Naive thymus-derived CD4-positive, alpha-beta T cell (primary cell): Measurements from ENCODE around the gene PLPPR3. TPM values are rescaled to one million over a fixed set of nuclear protein-coding genes. Genes with fewer than 3 reads are reported as not detected.
A peak's percentile ranks its signal among the peaks of the same experiment; 100 is the strongest.
"Not testable (repeated sequence)": the region's sequence is repeated elsewhere in the genome, so short reads cannot be mapped to it uniquely, and the experiment has no call there.

Experiments used
- ATAC-seq: fragments of 150-1000 bp; cut with Tn5 transposase; 2 replicates; pipeline ENCODE4 v1.10.0; 2021; ENCODE audit warnings: mild to moderate bottlenecking, moderate library complexity
- CTCF ChIA-PET: fragments of 350-600 bp; sonication (Branson Sonifier 250); formaldehyde crosslinking; loops from one replicate; lab custom pipeline; 2021; ENCODE audit warnings: antibody characterized with exemption; lab: Charles Lee
- POLR2A ChIA-PET: fragments of 350-600 bp; sonication (Branson Sonifier 250); formaldehyde crosslinking; loops from one replicate; lab custom pipeline; 2021; ENCODE audit warnings: antibody characterized with exemption, inconsistent platforms; lab: Charles Lee
- DNase-seq, 9 donors: peaks; one replicate each; pipeline versions ENCODE4 v3.0.0 to v3.0.0-alpha.2; 2020 to 2022; ENCODE audit warnings: mixed read lengths in 1 of 9
- H3K27ac ChIP-seq: one replicate; pipeline ENCODE4 v1.7.0; 2013; ENCODE audit warnings: mild to moderate bottlenecking, low read depth, low read length, moderate library complexity
- H3K27me3 ChIP-seq, 2 donors: one replicate each; pipeline ENCODE4 v1.7.0; 2013; ENCODE audit warnings: low read length in 2 of 2, mild to moderate bottlenecking in 2 of 2, moderate library complexity in 2 of 2; ENCODE audit not compliant: control insufficient read depth in 2 of 2, insufficient read depth in 2 of 2
- H3K36me3 ChIP-seq, 3 experiments: 1 replicate in 2 of 3; 2 replicates in 1 of 3; pipeline ENCODE4 v1.7.0; 2013; ENCODE audit warnings: low read length in 3 of 3, mild to moderate bottlenecking in 3 of 3, moderate library complexity in 1 of 3; ENCODE audit not compliant: insufficient read depth in 3 of 3, control insufficient read depth in 2 of 3
- H3K4me1 ChIP-seq, 2 donors: one replicate each; pipeline ENCODE4 v1.7.0; 2013; ENCODE audit warnings: low read length in 2 of 2, mild to moderate bottlenecking in 2 of 2, moderate library complexity in 1 of 2; ENCODE audit not compliant: control insufficient read depth in 2 of 2, insufficient read depth in 2 of 2
- H3K4me3 ChIP-seq: 2 replicates; pipeline ENCODE4 v1.7.0; 2013; ENCODE audit warnings: mild to moderate bottlenecking, low read length
- H3K9me3 ChIP-seq, 3 experiments: 1 replicate in 2 of 3; 2 replicates in 1 of 3; pipeline ENCODE4 v1.7.0; 2013; ENCODE audit warnings: low read length in 3 of 3; ENCODE audit not compliant: control insufficient read depth in 2 of 3
- H3K27ac Mint-ChIP-seq, 9 donors: one replicate each; pipeline ENCODE4 v1.8.0; 2020 to 2022; ENCODE audit warnings: mixed read lengths in 9 of 9, mild to moderate bottlenecking in 8 of 9, moderate library complexity in 5 of 9, inconsistent platforms in 2 of 9
- H3K27me3 Mint-ChIP-seq, 5 donors: one replicate each; pipeline ENCODE4 v1.8.0; 2021 to 2022; ENCODE audit warnings: mixed read lengths in 5 of 5, mild to moderate bottlenecking in 1 of 5
- H3K36me3 Mint-ChIP-seq, 5 donors: one replicate each; pipeline ENCODE4 v1.8.0; 2020 to 2022; ENCODE audit warnings: mixed read lengths in 5 of 5, mild to moderate bottlenecking in 3 of 5, inconsistent platforms in 1 of 5
- H3K4me1 Mint-ChIP-seq, 7 donors: one replicate each; pipeline ENCODE4 v1.8.0; 2020 to 2022; ENCODE audit warnings: mixed read lengths in 7 of 7, mild to moderate bottlenecking in 3 of 7, inconsistent platforms in 1 of 7
- H3K4me3 Mint-ChIP-seq, 10 donors: one replicate each; pipeline ENCODE4 v1.8.0; 2020 to 2022; ENCODE audit warnings: mild to moderate bottlenecking in 10 of 10, mixed read lengths in 10 of 10, moderate library complexity in 6 of 10, inconsistent platforms in 2 of 10
- H3K9me3 Mint-ChIP-seq, 11 donors: one replicate each; pipeline ENCODE4 v1.8.0; 2020 to 2022; ENCODE audit warnings: mixed read lengths in 11 of 11, mild to moderate bottlenecking in 4 of 11, inconsistent platforms in 1 of 11, moderate library complexity in 1 of 11
- intact Hi-C, 2 donors: fragments of 100-400 bp; cut with micrococcal nuclease; formaldehyde crosslinking; loops; one replicate each; pipeline ENCODE4 v1.15.1; 2023
- polyA plus RNA-seq, 2 donors: library from polyadenylated mRNA; unstranded; fragments of 300-500 nt; fragmentation: Illumina TruSeq; gene quantifications; one replicate each; pipeline ENCODE4 v1.2.3, GENCODE V29; 2021
- total RNA-seq, 6 experiments: library from RNA in 5 of 6; stranded (reverse) in 5 of 6; gene quantifications; 1 replicate in 5 of 6; 2 replicates in 1 of 6; pipeline ENCODE4 v1.2.3 and lab custom pipeline; 2021 to 2026

PLPPR3 gene
- total and polyA plus RNA-seq, 7 experiments from 2014 or later = not detected

DNA sequence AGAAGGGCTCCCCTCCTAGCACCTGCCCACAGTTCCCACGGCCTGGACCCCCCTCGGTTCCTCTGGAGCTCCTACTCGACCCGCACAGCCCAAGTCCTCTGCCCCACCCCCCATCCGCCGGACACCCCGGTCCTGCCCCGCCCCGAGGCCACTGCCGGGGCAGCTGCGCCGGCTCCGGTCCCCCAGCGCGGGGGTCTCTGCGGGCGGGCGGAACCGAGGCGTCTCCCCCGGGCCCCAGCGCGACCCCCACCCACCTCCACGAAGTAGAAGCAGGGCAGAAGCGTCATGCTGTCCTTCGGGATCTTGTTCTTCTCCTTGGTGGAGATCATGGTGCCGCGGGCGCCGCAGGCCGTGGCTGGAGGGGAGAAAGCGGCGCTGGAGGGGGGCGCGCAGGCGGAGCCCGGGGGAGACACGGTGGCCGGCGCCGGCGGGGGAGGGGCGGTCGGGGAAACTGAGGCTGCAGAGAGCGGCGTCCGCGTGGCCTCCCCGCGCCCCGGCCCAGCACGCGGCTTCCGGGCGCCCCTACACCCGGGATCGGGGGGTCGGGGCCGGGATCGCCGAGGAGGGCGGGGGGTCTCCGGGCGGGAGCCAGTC lies 427 bp downstream of the PLPPR3 start:
- ATAC-seq (no peak), DNase-seq (peak in 1 of 9 donors; percentile 8)
- H3K4me1 ChIP-seq = no peaks in the 10 kb centered on the region
- no peak overlapping the region for H3K4me3 ChIP-seq
- Mint-ChIP-seq H3K27me3 (peaks cover 8 to 28% (median 20%) of the 10 kb centered on the region in 5 donors), H3K9me3 (peaks cover 0 to 6% (median 0%) of the 10 kb centered on the region in 11 donors), H3K4me3 (peak overlapping the region in 6 of 10 donors; percentile 27 to 65 (median 46)), H3K4me1 (peaks cover 0 to 6% (median 0%) of the 10 kb centered on the region in 7 donors), H3K36me3 (peaks cover 3 to 6% (median 4%) of the 10 kb centered on the region in 5 donors), H3K27ac (no peak overlapping the region)
- H3K36me3 ChIP-seq = no peaks in the 10 kb centered on the region
- H3K27ac ChIP-seq = no peak overlapping the region
- intact Hi-C loops = no loop called here
- H3K9me3 ChIP-seq = no peaks in the 10 kb centered on the region
- no peaks in the 10 kb centered on the region for H3K27me3 ChIP-seq
- ChIA-PET CTCF (no interaction called here), POLR2A (no interaction called here)

DNA sequence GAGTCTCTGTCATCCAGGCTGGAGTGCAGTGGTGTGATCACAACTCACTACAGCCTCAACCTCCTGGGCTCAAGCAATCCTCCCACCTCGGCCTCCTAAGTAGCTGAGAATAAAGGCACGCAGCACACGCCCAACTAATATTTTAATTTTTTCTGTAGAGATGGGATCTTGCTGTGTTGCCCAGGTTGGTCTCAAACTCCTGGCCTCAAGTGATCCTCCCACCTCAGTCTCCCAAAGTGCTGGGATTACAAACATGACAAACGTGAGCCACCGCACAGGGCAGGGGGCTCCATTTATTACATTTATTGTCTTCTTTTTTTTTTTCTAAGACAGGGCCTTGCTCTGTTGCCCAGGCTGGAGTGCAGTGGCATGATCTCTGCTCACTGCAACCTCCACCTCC lies 1.5 kb downstream of the PLPPR3 start:
- H3K36me3 ChIP-seq, H3K27me3 ChIP-seq, H3K4me3 ChIP-seq, ATAC-seq, H3K27ac ChIP-seq, DNase-seq, H3K27ac Mint-ChIP-seq, CTCF ChIA-PET, H3K9me3 ChIP-seq, H3K4me1 ChIP-seq, intact Hi-C loops, H3K4me1 Mint-ChIP-seq: not testable (repeated sequence)
- POLR2A ChIA-PET = interaction anchor here (1.0 kb wide), 1 partner anchor 21 kb away, joined by 3 read pairs; no protein-coding TSS in a partner anchor
- H3K27me3 Mint-ChIP-seq = peaks cover 8 to 28% (median 18%) of the 10 kb centered on the region in 5 donors
- peaks cover 0 to 12% (median 0%) of the 10 kb centered on the region in 11 donors for H3K9me3 Mint-ChIP-seq
- peaks cover 4 to 14% (median 5%) of the 10 kb centered on the region in 5 donors for H3K36me3 Mint-ChIP-seq
- peak overlapping the region in 3 of 10 donors; percentile 16 to 65 (median 56) for H3K4me3 Mint-ChIP-seq

DNA sequence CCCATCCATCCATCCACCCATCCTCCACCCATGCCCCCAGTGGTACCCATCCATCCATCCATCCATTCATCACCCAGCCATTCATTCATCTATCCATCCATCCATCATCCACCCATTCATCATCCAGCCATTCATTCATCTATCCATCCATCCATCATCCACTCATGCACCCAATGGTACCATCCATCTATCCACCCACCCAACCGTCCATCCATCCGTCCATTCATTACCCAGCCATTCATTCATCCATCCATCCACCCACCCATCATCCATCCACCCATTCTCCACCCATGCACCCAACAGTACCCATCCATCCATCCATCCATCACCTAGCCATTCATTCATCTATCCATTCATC lies 5.3 kb downstream of the PLPPR3 start:
- H3K4me1 Mint-ChIP-seq = peaks cover 0 to 2% (median 0%) of the 10 kb centered on the region in 7 donors
- Histone ChIP-seq H3K27me3 (no peaks in the 10 kb centered on the region), H3K9me3 (no peaks in the 10 kb centered on the region)

GRCh38 chr19:815775-816499 lies 5.8 kb downstream of the PLPPR3 start:
- peak overlapping the region in 1 of 10 donors; percentile 53 for H3K4me3 Mint-ChIP-seq
- Histone ChIP-seq H3K9me3 (no peaks in the 10 kb centered on the region), H3K27ac (no peak overlapping the region), H3K27me3 (no peaks in the 10 kb centered on the region), H3K4me1 (no peaks in the 10 kb centered on the region), H3K36me3 (peaks cover 0 to 22% (median 0%) of the 10 kb centered on the region in 3 experiments), H3K4me3 (no peak overlapping the region)
- peaks cover 0 to 2% (median 0%) of the 10 kb centered on the region in 7 donors for H3K4me1 Mint-ChIP-seq
- ATAC-seq = peak; percentile 11
- intact Hi-C loops = no loop called here
- H3K27ac Mint-ChIP-seq = peak overlapping the region in 4 of 9 donors; percentile 22 to 62 (median 46)
- H3K9me3 Mint-ChIP-seq = peaks cover 0 to 12% (median 0%) of the 10 kb centered on the region in 11 donors
- peaks cover 4 to 29% (median 11%) of the 10 kb centered on the region in 5 donors for H3K36me3 Mint-ChIP-seq
- peaks cover 0 to 11% (median 0%) of the 10 kb centered on the region in 5 donors for H3K27me3 Mint-ChIP-seq
- POLR2A ChIA-PET = no interaction called here
- CTCF ChIA-PET = no interaction called here
- DNase-seq = peak in 1 of 9 donors; percentile 8

More for the DNA sequence above, 5.3 kb downstream of the PLPPR3 start:
- intact Hi-C loops = no loop called here
- ChIA-PET POLR2A (no interaction called here), CTCF (no interaction called here)
- DNase-seq (no peak), ATAC-seq (no peak)
- Histone ChIP-seq H3K4me3 (no peak overlapping the region), H3K4me1 (no peaks in the 10 kb centered on the region), H3K27ac (no peak overlapping the region), H3K36me3 (peaks cover 0 to 17% (median 0%) of the 10 kb centered on the region in 3 experiments)
- Mint-ChIP-seq H3K27me3 (peaks cover 0 to 13% (median 0%) of the 10 kb centered on the region in 5 donors), H3K9me3 (peaks cover 0 to 12% (median 0%) of the 10 kb centered on the region in 11 donors), H3K36me3 (peaks cover 4 to 29% (median 8%) of the 10 kb centered on the region in 5 donors), H3K27ac (peak overlapping the region in 6 of 9 donors; percentile 4 to 72 (median 28)), H3K4me3 (peak overlapping the region in 1 of 10 donors; percentile 53)

DNA sequence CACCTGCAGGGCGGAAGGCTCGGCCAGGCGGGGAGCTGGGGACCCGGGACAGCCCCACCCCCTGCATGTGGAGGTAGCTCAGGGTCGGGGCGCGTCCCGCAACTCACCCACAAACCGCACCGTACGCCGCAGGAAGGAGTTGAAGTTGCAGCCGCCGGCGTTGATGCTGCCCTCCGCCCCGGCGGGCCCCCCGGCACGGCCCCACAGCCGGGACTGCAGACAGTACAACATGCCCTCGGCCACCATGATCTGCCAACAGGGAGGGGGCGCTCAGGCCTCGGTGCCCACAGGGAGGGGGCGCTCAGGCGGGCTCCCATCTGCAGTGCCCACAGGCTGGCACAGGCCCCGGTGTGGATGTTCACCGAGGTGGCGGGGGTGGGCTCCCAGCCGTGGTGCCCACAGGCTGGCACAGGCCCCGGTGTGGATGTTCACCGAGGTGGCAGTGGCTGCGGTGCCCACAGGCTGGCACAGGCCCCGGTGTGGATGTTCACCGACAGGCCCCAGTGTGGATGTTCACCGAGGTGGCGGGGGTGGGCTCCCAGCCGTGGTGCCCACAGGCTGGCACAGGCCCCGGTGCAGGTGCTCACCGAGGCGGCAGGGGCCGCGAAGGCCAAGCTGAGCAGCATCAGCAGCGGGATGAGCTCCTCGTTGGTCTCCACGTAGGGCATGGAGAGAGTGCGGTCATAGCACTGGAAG lies 6.5 kb downstream of the PLPPR3 start:
- POLR2A ChIA-PET = no interaction called here

More for the DNA sequence above, 6.5 kb downstream of the PLPPR3 start:
- peaks cover 4 to 29% (median 11%) of the 10 kb centered on the region in 5 donors for H3K36me3 Mint-ChIP-seq
- H3K4me3 ChIP-seq = no peak overlapping the region
- ATAC-seq (peak; percentile 21), DNase-seq (no peak)
- H3K9me3 Mint-ChIP-seq = peaks cover 0 to 12% (median 0%) of the 10 kb centered on the region in 11 donors
- no peak overlapping the region for H3K4me3 Mint-ChIP-seq
- no peaks in the 10 kb centered on the region for H3K4me1 ChIP-seq
- H3K4me1 Mint-ChIP-seq = peaks cover 0 to 2% (median 0%) of the 10 kb centered on the region in 7 donors
- peak overlapping the region in 3 of 9 donors; percentile 22 to 49 (median 38) for H3K27ac Mint-ChIP-seq
- H3K27ac ChIP-seq = no peak overlapping the region
- CTCF ChIA-PET = interaction anchor here (0.5 kb wide), 1 partner anchor 168 kb away, joined by 3 read pairs; no protein-coding TSS in a partner anchor
- H3K27me3 Mint-ChIP-seq = peaks cover 0 to 5% (median 0%) of the 10 kb centered on the region in 5 donors
- no peaks in the 10 kb centered on the region for H3K9me3 ChIP-seq
- H3K36me3 ChIP-seq = peaks cover 0 to 29% (median 3%) of the 10 kb centered on the region in 3 experiments
- H3K27me3 ChIP-seq = no peaks in the 10 kb centered on the region
- intact Hi-C loops = no loop called here
